ENCODE results near the gene IMPA2. TPM values are rescaled to one million over a fixed set of nuclear protein-coding genes. Genes with fewer than 3 reads are reported as not detected.

The IMPA2 gene
- 41.9 and 85.3 TPM in 2 replicates for total RNA-seq (ENCODE audit: low replicate concordance)

- Histone ChIP-seq H3K4me3 (peak within 1 kb of the TSS; percentile 91), H2AFZ (replicated peaks) (peak within 1 kb of the TSS; percentile 87), H4K20me1 (ENCODE audit: low read depth) (peaks cover 31% of the 10 kb centered on the region), H3K9ac (peak within 1 kb of the TSS; percentile 21), H3K27ac (peak within 1 kb of the TSS; percentile 77), H3K36me3 (no peaks in the 10 kb centered on the region), H3K79me2 (ENCODE audit: low read depth) (peaks cover 41% of the 10 kb centered on the region), H3K4me1 (peaks cover 27% of the 10 kb centered on the region), H3K4me2 (peak within 1 kb of the TSS; percentile 83), H3K27me3 (peaks cover 9% of the 10 kb centered on the region), H3F3A (ENCODE audit: low read depth) (peaks cover 36% of the 10 kb centered on the region), H3K9me3 (ENCODE audit: low read depth) (no peaks in the 10 kb centered on the region)
- no peak for TF ChIP-seq EZH2 (IDR thresholded peaks at IDR 0.05)
- no peak for TF ChIP-seq EZH2phosphoT487 (IDR thresholded peaks at IDR 0.05)
- TF ChIP-seq CTCF (IDR thresholded peaks at IDR 0.05): no peak
- Mint-ChIP-seq H3K9me3 (peaks cover 3% of the 10 kb centered on the region), H3K4me1 (peaks cover 51% of the 10 kb centered on the region), H3K27ac (peak within 1 kb of the TSS; percentile 82), H3K4me3 (peak within 1 kb of the TSS; percentile 97), H3K27me3 (ENCODE audit: insufficient read depth, low read depth) (peaks cover 12% of the 10 kb centered on the region), H3K36me3 (peaks cover 2% of the 10 kb centered on the region)
- DNase-seq (ENCODE audit: low spot score): no peak
Measured at GRCh38 chr18:11981192-11981542, at the start of gene IMPA2. Gene IMPA2 (plus strand): TSS chr18:11981507. CDS start chr18:11981670, 163 bp downstream.

DNA sequence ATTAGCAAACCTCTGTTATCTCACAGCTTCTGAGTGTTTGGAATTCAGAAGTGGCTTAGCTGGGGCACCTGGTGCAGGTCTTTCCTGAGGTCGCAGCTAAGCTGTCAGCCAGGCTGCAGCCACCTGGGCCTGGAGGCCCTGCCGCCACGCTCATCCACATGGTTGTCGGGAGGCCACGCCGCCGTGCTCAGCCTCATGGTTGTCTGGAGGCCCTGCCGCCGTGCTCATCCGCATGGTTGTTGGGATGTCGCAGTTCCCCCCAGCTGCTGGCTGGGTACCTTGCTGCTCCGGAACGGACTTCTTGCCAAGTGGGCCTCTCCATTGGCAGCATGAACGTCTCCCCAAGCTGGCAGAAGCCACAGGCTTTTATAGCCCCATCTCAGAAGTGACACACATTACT lies 48.9 kb upstream of the IMPA2 start:
- no peak for TF ChIP-seq EZH2 (IDR thresholded peaks at IDR 0.05)
- no peak for TF ChIP-seq EZH2phosphoT487 (IDR thresholded peaks at IDR 0.05)
- no peak for TF ChIP-seq CTCF (IDR thresholded peaks at IDR 0.05)
- Mint-ChIP-seq H3K27ac (no peak overlapping the region), H3K4me3 (no peak overlapping the region), H3K27me3 (ENCODE audit: insufficient read depth, low read depth) (peaks cover 5% of the 10 kb centered on the region), H3K36me3 (no peaks in the 10 kb centered on the region), H3K4me1 (no peaks in the 10 kb centered on the region), H3K9me3 (no peaks in the 10 kb centered on the region)
- no peaks in the 10 kb centered on the region for H3K9me3 ChIP-seq (ENCODE audit: low read depth)
- H3K27me3 ChIP-seq: no peaks in the 10 kb centered on the region
- H2AFZ ChIP-seq (replicated peaks): no peak overlapping the region
- H3K9ac ChIP-seq: no peak overlapping the region
- H3K4me2 ChIP-seq: no peak overlapping the region
- H3K27ac ChIP-seq: no peak overlapping the region
- DNase-seq (ENCODE audit: low spot score): no peak
- no peaks in the 10 kb centered on the region for H3K79me2 ChIP-seq (ENCODE audit: low read depth)
- no peaks in the 10 kb centered on the region for H3F3A ChIP-seq (ENCODE audit: low read depth)
- no peaks in the 10 kb centered on the region for H4K20me1 ChIP-seq (ENCODE audit: low read depth)
- no peak overlapping the region for H3K4me3 ChIP-seq
- no peaks in the 10 kb centered on the region for H3K4me1 ChIP-seq
- H3K36me3 ChIP-seq: no peaks in the 10 kb centered on the region

- DNase-seq (ENCODE audit: low spot score): peak; percentile 74
- H3K4me3 Mint-ChIP-seq: no peak overlapping the region
- Histone ChIP-seq H3K27ac (no peak overlapping the region), H2AFZ (replicated peaks) (no peak overlapping the region), H3K4me3 (no peak overlapping the region), H3K4me2 (no peak overlapping the region), H3K9ac (no peak overlapping the region), H3K79me2 (ENCODE audit: low read depth) (no peaks in the 10 kb centered on the region), H3K36me3 (no peaks in the 10 kb centered on the region), H3K4me1 (no peaks in the 10 kb centered on the region), H3K27me3 (no peaks in the 10 kb centered on the region), H3F3A (ENCODE audit: low read depth) (no peaks in the 10 kb centered on the region), H3K9me3 (ENCODE audit: low read depth) (no peaks in the 10 kb centered on the region), H4K20me1 (ENCODE audit: low read depth) (no peaks in the 10 kb centered on the region)
- TF ChIP-seq CTCF (IDR thresholded peaks at IDR 0.05) (peak; percentile 92), EZH2phosphoT487 (IDR thresholded peaks at IDR 0.05) (no peak)
- no peaks in the 10 kb centered on the region for H3K36me3 Mint-ChIP-seq
- no peaks in the 10 kb centered on the region for H3K4me1 Mint-ChIP-seq
- no peaks in the 10 kb centered on the region for H3K9me3 Mint-ChIP-seq
- no peak overlapping the region for H3K27ac Mint-ChIP-seq
- peaks cover 3% of the 10 kb centered on the region for H3K27me3 Mint-ChIP-seq (ENCODE audit: insufficient read depth, low read depth)
Measured at GRCh38 chr18:11937874-11938478, 43.3 kb upstream of the IMPA2 start.

Measured in neural progenitor cell (in vitro differentiated cells).